ENCODE results near the gene FHOD3. TPM values are rescaled to one million over a fixed set of nuclear protein-coding genes. Genes with fewer than 3 reads are reported as not detected.

FHOD3 gene
- total RNA-seq, 2 donors from 2014 or later = not detected

DNA sequence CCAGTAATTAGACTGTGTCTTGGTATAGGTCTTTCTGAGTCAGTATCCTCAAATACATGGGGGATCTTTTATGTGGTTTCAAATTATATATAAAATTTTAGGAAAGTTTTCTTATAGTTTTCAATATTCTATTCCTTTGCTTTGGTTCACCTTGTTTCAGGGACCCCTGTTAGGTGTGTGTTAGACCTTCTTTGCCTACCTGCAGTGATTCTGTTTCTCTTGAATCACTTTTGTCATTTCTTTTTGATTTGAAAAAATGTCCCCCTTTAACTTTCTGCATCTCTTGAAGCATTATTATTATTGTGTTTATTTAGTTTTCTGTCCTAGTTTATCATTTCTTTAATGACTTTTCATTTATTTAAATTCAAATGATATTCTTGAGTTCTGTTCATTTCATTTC, 98.7 kb downstream of the FHOD3 start:
- peaks cover 6% of the 10 kb centered on the region for H3K36me3 Mint-ChIP-seq
- ATAC-seq = no peak
- H3K27ac Mint-ChIP-seq = no peak overlapping the region

DNA sequence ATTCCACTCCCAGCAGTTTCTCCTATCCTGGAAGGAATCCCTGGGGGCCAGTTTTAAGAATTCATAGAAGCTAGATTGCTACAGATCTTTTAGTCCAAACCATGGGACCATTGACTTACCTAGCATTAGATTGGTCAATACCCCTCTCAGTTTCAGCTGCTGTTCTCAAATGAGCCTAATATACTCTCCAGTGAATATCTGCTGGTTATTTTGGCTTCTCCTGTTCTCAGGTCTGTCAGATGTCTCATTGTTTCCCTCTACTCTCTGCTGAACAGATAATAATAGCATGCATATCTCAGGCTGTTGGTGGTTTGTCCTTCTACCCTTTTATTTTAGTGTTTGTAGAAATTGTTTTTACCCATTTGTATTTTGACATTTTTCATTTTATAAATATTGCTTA, 99.5 kb downstream of the FHOD3 start:
- H3K9me3 Mint-ChIP-seq = peaks cover 3% of the 10 kb centered on the region
- no peak overlapping the region for H3K4me3 Mint-ChIP-seq
- DNase-seq (ENCODE audit: low spot score) = no peak
- peaks cover 6% of the 10 kb centered on the region for H3K36me3 Mint-ChIP-seq
- H3K27me3 Mint-ChIP-seq = peaks cover 15 to 16% of the 10 kb centered on the region in 2 donors
- H3K27ac Mint-ChIP-seq = no peak overlapping the region
- H3K4me1 Mint-ChIP-seq (ENCODE audit: low read depth in 2 of 2) = no peaks in the 10 kb centered on the region
- ATAC-seq = no peak

More for the DNA sequence above, 98.7 kb downstream of the FHOD3 start:
- Mint-ChIP-seq H3K4me1 (ENCODE audit: low read depth in 2 of 2) (no peaks in the 10 kb centered on the region), H3K9me3 (peaks cover 3% of the 10 kb centered on the region), H3K4me3 (no peak overlapping the region), H3K27me3 (peaks cover 15 to 16% of the 10 kb centered on the region in 2 donors)
- no peak for DNase-seq (ENCODE audit: low spot score)

DNA sequence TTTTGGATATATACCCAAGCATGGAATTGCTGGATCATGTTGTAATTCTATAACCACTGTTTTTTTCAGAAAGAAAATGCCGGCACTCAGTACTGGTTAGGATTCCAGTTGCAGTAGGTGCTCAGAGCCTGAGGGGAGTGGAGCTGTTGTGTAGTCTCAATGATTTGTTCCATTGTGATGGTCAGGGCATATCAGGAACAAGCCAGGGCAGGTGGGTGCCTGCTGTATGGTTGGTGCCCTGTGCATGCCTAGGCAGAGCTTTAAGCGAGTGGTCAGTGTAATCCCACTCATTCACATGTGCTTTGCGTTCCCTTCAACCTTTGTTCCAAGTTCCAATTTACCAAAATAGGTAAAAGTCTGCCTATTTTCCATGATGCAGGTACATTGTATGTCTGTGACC, 100.9 kb downstream of the FHOD3 start:
- no peak for DNase-seq (ENCODE audit: low spot score)

GRCh38 chr18:36399055-36399454, 101.5 kb downstream of the FHOD3 start:
- Mint-ChIP-seq H3K36me3 (peaks cover 6% of the 10 kb centered on the region), H3K4me1 (ENCODE audit: low read depth in 2 of 2) (no peaks in the 10 kb centered on the region), H3K4me3 (no peak overlapping the region), H3K9me3 (peaks cover 3% of the 10 kb centered on the region), H3K27me3 (peaks cover 8 to 11% of the 10 kb centered on the region in 2 donors), H3K27ac (no peak overlapping the region)
- ATAC-seq = peak in 1 of 2 donors; percentile 32
- DNase-seq (ENCODE audit: low spot score) = no peak

More for the DNA sequence above, 100.9 kb downstream of the FHOD3 start:
- H3K4me3 Mint-ChIP-seq = no peak overlapping the region
- no peaks in the 10 kb centered on the region for H3K4me1 Mint-ChIP-seq (ENCODE audit: low read depth in 2 of 2)
- no peak for ATAC-seq
- H3K9me3 Mint-ChIP-seq = peaks cover 3% of the 10 kb centered on the region
- H3K27ac Mint-ChIP-seq = no peak overlapping the region
- H3K27me3 Mint-ChIP-seq = peaks cover 14 to 16% of the 10 kb centered on the region in 2 donors
- H3K36me3 Mint-ChIP-seq = peaks cover 6% of the 10 kb centered on the region

- ATAC-seq = no peak
- Mint-ChIP-seq H3K9me3 (peaks cover 3% of the 10 kb centered on the region), H3K4me3 (no peak overlapping the region), H3K4me1 (ENCODE audit: low read depth in 2 of 2) (no peaks in the 10 kb centered on the region), H3K27ac (no peak overlapping the region), H3K36me3 (peaks cover 5% of the 10 kb centered on the region), H3K27me3 (peaks cover 6 to 9% of the 10 kb centered on the region in 2 donors)
- no peak for DNase-seq (ENCODE audit: low spot score)
Measured at GRCh38 chr18:36401462-36401861, 103.9 kb downstream of the FHOD3 start.

- Mint-ChIP-seq H3K4me3 (no peak overlapping the region), H3K9me3 (no peaks in the 10 kb centered on the region), H3K4me1 (ENCODE audit: low read depth in 2 of 2) (no peaks in the 10 kb centered on the region), H3K27ac (no peak overlapping the region), H3K27me3 (peaks cover 6% of the 10 kb centered on the region in 2 donors), H3K36me3 (no peaks in the 10 kb centered on the region)
- DNase-seq (ENCODE audit: low spot score) (no peak), ATAC-seq (no peak)
Measured at GRCh38 chr18:36402765-36403396, 105.4 kb downstream of the FHOD3 start.

DNA sequence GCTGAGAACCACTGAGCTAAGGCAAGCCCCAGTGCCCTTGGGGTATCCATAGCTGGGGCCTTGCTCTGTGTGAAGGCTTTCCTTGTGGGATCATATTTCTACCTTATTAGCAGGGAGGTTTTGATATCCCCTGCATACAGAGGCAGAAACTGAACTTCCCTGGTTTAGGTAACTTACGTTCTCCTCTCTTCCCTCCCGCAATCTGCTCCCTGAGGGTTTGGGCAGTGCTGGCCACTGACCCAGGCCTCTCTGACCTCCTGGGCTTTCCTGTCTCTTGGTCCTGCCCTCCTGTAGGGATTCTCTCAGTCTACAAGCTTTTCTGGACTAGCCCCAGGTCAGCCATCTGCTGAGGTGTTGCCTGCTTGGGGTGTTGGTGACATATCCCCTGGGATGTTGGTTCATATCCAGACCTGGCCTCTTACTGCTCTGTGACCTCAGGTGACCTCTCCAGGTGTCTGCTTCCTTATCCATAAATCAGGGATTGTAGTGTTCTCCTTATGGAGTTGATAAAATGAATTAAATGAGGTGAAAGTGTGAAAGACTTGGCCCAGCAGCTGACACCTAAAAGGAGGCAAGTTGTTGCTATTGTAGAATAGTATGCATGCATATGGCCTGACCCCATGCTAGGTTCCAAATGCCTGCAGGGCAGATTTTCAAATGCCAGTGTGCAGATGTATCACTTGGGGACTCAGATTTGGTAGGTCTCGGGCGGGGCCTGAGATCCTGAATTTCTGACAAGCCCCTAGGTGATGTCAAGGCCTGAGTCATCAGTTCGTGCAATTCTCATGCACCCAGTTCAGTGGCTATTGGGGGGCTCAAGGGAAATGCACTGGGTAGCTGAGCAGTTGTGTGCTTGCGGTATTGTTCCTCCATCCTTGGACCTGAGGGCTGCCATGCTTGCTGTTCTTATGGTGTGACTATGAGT, 106.6 kb downstream of the FHOD3 start:
- no peak overlapping the region for H3K27ac Mint-ChIP-seq
- no peak for DNase-seq (ENCODE audit: low spot score)
- H3K9me3 Mint-ChIP-seq = no peaks in the 10 kb centered on the region
- no peaks in the 10 kb centered on the region for H3K4me1 Mint-ChIP-seq (ENCODE audit: low read depth in 2 of 2)
- H3K36me3 Mint-ChIP-seq = no peaks in the 10 kb centered on the region
- no peak for ATAC-seq
- H3K4me3 Mint-ChIP-seq = no peak overlapping the region
- H3K27me3 Mint-ChIP-seq = peaks cover 0 to 6% of the 10 kb centered on the region in 2 donors

- no peaks in the 10 kb centered on the region for H3K36me3 Mint-ChIP-seq
- H3K27ac Mint-ChIP-seq = no peak overlapping the region
- H3K4me1 Mint-ChIP-seq (ENCODE audit: low read depth in 2 of 2) = no peaks in the 10 kb centered on the region
- no peak for ATAC-seq
- peaks cover 0 to 2% of the 10 kb centered on the region in 2 donors for H3K27me3 Mint-ChIP-seq
- DNase-seq (ENCODE audit: low spot score) = no peak
- no peak overlapping the region for H3K4me3 Mint-ChIP-seq
- no peaks in the 10 kb centered on the region for H3K9me3 Mint-ChIP-seq
Measured at GRCh38 chr18:36405611-36406010, 108.1 kb downstream of the FHOD3 start.

- no peak for ATAC-seq
- Mint-ChIP-seq H3K4me3 (no peak overlapping the region), H3K27ac (no peak overlapping the region), H3K4me1 (ENCODE audit: low read depth in 2 of 2) (no peaks in the 10 kb centered on the region), H3K9me3 (no peaks in the 10 kb centered on the region), H3K27me3 (no peaks in the 10 kb centered on the region), H3K36me3 (no peaks in the 10 kb centered on the region)
- DNase-seq (ENCODE audit: low spot score) = no peak
Measured at GRCh38 chr18:36406805-36407204, 109.3 kb downstream of the FHOD3 start.

DNA sequence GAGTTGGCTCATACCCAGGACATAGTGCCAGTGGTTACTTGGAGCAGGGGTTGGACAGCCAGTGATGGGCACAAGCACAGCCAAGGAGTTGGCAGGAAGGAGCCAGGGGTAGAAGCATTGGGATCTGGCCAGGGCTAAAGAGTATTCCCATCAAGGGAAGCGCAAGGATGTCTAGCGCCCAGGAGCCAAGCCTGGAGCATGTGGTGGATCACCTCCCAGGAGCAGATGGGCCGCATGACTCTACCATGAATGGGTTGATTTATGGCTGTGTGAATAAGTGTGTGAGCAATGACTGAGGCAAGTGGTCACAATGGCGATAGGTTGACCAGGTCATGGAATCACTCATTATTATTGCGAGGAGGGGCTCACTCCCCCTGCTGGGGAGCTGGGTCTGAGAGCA, 111.1 kb downstream of the FHOD3 start:
- no peak for DNase-seq (ENCODE audit: low spot score)
- Mint-ChIP-seq H3K4me3 (no peak overlapping the region), H3K9me3 (no peaks in the 10 kb centered on the region), H3K36me3 (no peaks in the 10 kb centered on the region), H3K27ac (no peak overlapping the region), H3K27me3 (no peaks in the 10 kb centered on the region), H3K4me1 (ENCODE audit: low read depth in 2 of 2) (no peaks in the 10 kb centered on the region)
- ATAC-seq = peak in 1 of 2 donors; percentile 4

DNA sequence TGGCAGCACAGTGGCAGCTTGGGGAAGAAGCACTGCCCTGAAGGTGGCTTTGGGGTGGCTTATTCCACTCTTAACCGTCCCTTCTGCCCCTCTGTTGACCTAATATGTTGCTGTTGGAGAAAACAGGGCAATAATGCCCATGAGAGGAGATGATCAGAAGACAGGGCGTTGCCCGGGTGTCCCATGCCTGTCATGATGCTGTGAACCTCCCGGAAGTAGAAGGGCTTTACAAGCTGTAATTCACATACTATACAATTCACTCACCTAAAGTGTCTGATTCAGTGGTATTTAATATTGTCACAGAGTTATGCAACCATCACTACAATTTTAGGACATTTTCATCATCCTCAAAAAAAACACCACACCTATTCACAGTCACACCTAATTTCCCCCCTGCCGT, 112.3 kb downstream of the FHOD3 start:
- H3K4me3 Mint-ChIP-seq = no peak overlapping the region
- no peak for ATAC-seq
- H3K27ac Mint-ChIP-seq = no peak overlapping the region
- H3K9me3 Mint-ChIP-seq = no peaks in the 10 kb centered on the region
- H3K27me3 Mint-ChIP-seq = no peaks in the 10 kb centered on the region
- no peak for DNase-seq (ENCODE audit: low spot score)
- no peaks in the 10 kb centered on the region for H3K36me3 Mint-ChIP-seq
- no peaks in the 10 kb centered on the region for H3K4me1 Mint-ChIP-seq (ENCODE audit: low read depth in 2 of 2)

DNA sequence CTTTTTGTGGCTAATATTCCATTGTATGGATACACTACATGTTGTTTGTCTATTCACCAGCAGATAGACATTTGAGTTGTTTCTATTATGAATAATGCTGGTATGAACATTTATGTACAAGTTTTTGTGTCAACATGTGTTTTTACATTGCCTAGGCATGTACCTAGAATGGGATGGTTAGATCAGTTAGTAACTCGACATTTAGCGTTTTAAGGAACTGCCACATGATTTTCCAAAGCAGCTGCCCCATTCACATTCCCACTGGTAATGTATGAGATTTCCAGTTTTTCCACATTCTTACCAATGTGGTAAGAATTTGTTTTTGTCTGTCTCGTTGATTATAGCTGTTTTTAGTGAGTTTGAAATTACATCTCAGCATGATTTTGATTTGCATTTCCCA, 112.8 kb downstream of the FHOD3 start:
- no peak for ATAC-seq
- H3K27me3 Mint-ChIP-seq = peaks cover 3 to 5% of the 10 kb centered on the region in 2 donors
- no peak overlapping the region for H3K27ac Mint-ChIP-seq
- no peaks in the 10 kb centered on the region for H3K9me3 Mint-ChIP-seq
- no peaks in the 10 kb centered on the region for H3K36me3 Mint-ChIP-seq
- H3K4me3 Mint-ChIP-seq = no peak overlapping the region
- H3K4me1 Mint-ChIP-seq (ENCODE audit: low read depth in 2 of 2) = no peaks in the 10 kb centered on the region
- no peak for DNase-seq (ENCODE audit: low spot score)

DNA sequence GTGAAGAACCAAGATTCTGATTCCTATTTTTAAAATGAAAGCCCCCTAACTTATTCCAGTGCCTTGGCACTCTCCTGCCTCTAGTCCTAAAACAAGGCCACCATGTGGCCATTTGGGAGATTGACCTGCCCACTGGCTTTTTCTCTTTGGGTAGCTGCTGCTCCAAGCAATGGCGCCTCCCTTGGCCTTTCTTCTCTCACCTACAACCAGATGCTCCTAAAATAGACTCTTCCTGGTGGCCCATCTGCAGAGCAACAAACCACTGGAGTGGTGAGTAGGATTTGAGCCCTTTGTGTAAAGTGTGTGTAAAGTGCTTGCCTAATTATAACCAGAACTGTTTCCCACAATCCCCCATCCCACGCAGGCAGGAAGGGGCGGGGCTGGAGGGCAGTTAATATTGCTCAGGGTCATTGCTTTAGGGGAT, 114.2 kb downstream of the FHOD3 start:
- H3K27me3 Mint-ChIP-seq = peaks cover 5 to 6% of the 10 kb centered on the region in 2 donors
- no peak overlapping the region for H3K4me3 Mint-ChIP-seq
- H3K27ac Mint-ChIP-seq = no peak overlapping the region
- ATAC-seq (no peak), DNase-seq (ENCODE audit: low spot score) (no peak)
- no peaks in the 10 kb centered on the region for H3K36me3 Mint-ChIP-seq
- no peaks in the 10 kb centered on the region for H3K9me3 Mint-ChIP-seq
- H3K4me1 Mint-ChIP-seq (ENCODE audit: low read depth in 2 of 2) = no peaks in the 10 kb centered on the region

- Mint-ChIP-seq H3K4me1 (ENCODE audit: low read depth in 2 of 2) (no peaks in the 10 kb centered on the region), H3K36me3 (no peaks in the 10 kb centered on the region), H3K27me3 (peaks cover 5 to 12% of the 10 kb centered on the region in 2 donors), H3K4me3 (no peak overlapping the region), H3K27ac (no peak overlapping the region), H3K9me3 (no peaks in the 10 kb centered on the region)
- no peak for ATAC-seq
- no peak for DNase-seq (ENCODE audit: low spot score)
Measured at GRCh38 chr18:36412778-36413177, 115.3 kb downstream of the FHOD3 start.

All from natural killer cell treated with Interleukin-12 subunit alpha and Interleukin-12 subunit beta and Interleukin-15 and Interleukin-18, amount 100 ng/mL, for 72 hours (primary cell).